ENCODE data around the gene FAM50B. TPM values are rescaled to one million over a fixed set of nuclear protein-coding genes. Genes with fewer than 3 reads are reported as not detected.

The FAM50B gene
- total and polyA plus RNA-seq, 2 of the 13 experiments (the other 11 are each of a cell fraction or from before 2014, with no cell fraction given) = 0.05 TPM; not detected in 1

DNA sequence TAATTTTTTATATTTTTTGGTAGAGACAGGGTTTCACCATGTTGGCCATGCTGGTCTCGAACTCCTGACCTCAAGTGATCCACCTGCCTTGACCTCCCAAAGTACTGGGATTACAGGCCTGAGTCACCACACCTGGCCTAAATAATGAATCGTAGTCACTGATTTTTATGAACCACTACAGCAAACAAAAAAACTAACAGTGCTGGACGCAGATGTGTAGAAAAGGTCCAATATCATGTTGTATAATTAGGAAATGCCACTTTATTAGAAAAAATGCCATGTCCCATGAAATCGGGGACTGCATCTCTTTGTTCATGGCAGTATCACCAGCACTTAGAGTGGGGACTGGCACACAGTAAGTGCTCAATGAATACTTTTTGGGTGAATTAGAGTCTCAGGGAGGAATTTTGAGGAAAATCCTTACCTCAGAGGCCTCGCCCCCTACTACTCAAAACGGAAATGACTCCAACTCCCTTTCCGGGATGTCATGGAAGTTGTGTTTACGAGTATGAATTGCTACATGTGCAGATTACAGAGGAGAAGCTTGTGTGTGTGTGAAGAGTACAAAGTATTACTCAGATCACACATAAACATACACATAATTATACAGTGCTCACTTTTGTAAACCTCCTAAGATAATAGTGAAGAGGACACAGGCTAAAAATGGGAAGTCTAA, 43.6 kb upstream of the FAM50B start (continued):
- TF ChIP-seq, protein P1, sequence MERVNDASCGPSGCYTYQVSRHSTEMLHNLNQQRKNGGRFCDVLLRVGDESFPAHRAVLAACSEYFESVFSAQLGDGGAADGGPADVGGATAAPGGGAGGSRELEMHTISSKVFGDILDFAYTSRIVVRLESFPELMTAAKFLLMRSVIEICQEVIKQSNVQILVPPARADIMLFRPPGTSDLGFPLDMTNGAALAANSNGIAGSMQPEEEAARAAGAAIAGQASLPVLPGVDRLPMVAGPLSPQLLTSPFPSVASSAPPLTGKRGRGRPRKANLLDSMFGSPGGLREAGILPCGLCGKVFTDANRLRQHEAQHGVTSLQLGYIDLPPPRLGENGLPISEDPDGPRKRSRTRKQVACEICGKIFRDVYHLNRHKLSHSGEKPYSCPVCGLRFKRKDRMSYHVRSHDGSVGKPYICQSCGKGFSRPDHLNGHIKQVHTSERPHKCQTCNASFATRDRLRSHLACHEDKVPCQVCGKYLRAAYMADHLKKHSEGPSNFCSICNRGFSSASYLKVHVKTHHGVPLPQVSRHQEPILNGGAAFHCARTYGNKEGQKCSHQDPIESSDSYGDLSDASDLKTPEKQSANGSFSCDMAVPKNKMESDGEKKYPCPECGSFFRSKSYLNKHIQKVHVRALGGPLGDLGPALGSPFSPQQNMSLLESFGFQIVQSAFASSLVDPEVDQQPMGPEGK (CRISPR knock-in tag; IDR thresholded peaks at IDR 0.05) = peak; percentile 46; the same call in 1 of the 2 replicates
- TF ChIP-seq ZNF781 (CRISPR knock-in tag; IDR thresholded peaks at IDR 0.05; ENCODE audit: borderline replicate concordance, not compliant biosample characterization) (no peak), ZNF10 (CRISPR knock-in tag; IDR thresholded peaks at IDR 0.05; ENCODE audit: borderline replicate concordance, low read depth) (no peak), FOXP1 (IDR thresholded peaks at IDR 0.05) (no peak), FOXP1 (CRISPR knock-in tag; IDR thresholded peaks at IDR 0.05) (peak; percentile 83), ZFY (CRISPR knock-in tag; IDR thresholded peaks at IDR 0.05) (no peak), NFKB2 (CRISPR knock-in tag; IDR thresholded peaks at IDR 0.05; ENCODE audit: borderline replicate concordance) (no peak), ZNF292 (CRISPR knock-in tag; IDR thresholded peaks at IDR 0.05; ENCODE audit: borderline replicate concordance, low read depth) (no peak), HOXA3 (CRISPR knock-in tag; IDR thresholded peaks at IDR 0.05) (peak; percentile 27; the same call in 1 of the 2 replicates), ZNF3 (CRISPR knock-in tag; IDR thresholded peaks at IDR 0.05) (no peak), STAG1 (CRISPR knock-in tag; IDR thresholded peaks at IDR 0.05) (no peak), CENPX (CRISPR knock-in tag; IDR thresholded peaks at IDR 0.05) (no peak)
- TF ChIP-seq, protein P2, sequence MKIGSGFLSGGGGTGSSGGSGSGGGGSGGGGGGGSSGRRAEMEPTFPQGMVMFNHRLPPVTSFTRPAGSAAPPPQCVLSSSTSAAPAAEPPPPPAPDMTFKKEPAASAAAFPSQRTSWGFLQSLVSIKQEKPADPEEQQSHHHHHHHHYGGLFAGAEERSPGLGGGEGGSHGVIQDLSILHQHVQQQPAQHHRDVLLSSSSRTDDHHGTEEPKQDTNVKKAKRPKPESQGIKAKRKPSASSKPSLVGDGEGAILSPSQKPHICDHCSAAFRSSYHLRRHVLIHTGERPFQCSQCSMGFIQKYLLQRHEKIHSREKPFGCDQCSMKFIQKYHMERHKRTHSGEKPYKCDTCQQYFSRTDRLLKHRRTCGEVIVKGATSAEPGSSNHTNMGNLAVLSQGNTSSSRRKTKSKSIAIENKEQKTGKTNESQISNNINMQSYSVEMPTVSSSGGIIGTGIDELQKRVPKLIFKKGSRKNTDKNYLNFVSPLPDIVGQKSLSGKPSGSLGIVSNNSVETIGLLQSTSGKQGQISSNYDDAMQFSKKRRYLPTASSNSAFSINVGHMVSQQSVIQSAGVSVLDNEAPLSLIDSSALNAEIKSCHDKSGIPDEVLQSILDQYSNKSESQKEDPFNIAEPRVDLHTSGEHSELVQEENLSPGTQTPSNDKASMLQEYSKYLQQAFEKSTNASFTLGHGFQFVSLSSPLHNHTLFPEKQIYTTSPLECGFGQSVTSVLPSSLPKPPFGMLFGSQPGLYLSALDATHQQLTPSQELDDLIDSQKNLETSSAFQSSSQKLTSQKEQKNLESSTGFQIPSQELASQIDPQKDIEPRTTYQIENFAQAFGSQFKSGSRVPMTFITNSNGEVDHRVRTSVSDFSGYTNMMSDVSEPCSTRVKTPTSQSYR (CRISPR knock-in tag; IDR thresholded peaks at IDR 0.05; ENCODE audit: borderline replicate concordance) = peak; percentile 41; the same call in 1 of the 2 replicates
- TF ChIP-seq, protein P3, sequence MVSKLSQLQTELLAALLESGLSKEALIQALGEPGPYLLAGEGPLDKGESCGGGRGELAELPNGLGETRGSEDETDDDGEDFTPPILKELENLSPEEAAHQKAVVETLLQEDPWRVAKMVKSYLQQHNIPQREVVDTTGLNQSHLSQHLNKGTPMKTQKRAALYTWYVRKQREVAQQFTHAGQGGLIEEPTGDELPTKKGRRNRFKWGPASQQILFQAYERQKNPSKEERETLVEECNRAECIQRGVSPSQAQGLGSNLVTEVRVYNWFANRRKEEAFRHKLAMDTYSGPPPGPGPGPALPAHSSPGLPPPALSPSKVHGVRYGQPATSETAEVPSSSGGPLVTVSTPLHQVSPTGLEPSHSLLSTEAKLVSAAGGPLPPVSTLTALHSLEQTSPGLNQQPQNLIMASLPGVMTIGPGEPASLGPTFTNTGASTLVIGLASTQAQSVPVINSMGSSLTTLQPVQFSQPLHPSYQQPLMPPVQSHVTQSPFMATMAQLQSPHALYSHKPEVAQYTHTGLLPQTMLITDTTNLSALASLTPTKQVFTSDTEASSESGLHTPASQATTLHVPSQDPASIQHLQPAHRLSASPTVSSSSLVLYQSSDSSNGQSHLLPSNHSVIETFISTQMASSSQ (IDR thresholded peaks at IDR 0.05; ENCODE audit: low read depth) = no peak
- TF ChIP-seq, protein P3 (CRISPR knock-in tag; IDR thresholded peaks at IDR 0.05; ENCODE audit: borderline replicate concordance) = no peak
- TF ChIP-seq, protein P4, sequence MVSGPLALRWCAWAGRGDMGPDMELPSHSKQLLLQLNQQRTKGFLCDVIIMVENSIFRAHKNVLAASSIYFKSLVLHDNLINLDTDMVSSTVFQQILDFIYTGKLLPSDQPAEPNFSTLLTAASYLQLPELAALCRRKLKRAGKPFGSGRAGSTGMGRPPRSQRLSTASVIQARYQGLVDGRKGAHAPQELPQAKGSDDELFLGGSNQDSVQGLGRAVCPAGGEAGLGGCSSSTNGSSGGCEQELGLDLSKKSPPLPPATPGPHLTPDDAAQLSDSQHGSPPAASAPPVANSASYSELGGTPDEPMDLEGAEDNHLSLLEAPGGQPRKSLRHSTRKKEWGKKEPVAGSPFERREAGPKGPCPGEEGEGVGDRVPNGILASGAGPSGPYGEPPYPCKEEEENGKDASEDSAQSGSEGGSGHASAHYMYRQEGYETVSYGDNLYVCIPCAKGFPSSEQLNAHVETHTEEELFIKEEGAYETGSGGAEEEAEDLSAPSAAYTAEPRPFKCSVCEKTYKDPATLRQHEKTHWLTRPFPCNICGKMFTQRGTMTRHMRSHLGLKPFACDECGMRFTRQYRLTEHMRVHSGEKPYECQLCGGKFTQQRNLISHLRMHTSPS (CRISPR knock-in tag; IDR thresholded peaks at IDR 0.05; ENCODE audit: low read depth) = no peak
- TF ChIP-seq, protein P5, sequence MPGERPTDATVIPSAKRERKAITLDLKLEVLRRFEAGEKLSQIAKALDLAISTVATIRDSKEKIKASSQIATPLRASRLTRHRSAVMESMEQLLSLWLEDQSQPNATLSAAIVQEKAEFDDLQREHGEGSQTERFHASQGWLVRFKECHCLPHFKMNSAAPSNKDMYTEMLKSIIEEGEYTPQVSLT (CRISPR knock-in tag; IDR thresholded peaks at IDR 0.05; ENCODE audit: borderline replicate concordance, low read depth) = no peak

Data from HepG2 (cell line).